ENCODE data around the gene PPL.

The PPL gene

DNA sequence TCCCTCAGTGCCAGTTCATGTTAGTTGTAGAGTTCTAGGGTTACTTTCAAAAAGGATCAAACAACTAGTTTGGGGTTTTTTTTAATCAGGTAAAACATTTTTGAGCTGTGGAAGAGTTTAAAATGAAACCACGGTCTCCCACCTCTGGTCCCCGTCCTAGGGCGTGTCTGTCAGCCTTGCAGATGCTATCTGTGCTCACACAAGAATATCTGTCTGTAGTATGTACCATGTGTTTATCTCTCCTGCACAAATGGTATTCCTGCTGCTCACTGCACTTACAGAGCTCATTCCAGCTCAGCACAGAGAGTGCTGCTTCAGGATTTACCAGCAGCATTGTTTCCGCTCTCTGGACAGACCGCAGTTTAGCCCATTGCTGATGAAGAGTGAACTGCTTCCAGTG is 50.8 kb downstream of the PPL start:
- no peak for DNase-seq (ENCODE audit: low read depth in 2 of 2)

GRCh38 chr16:4884972-4885874 is 51.7 kb downstream of the PPL start:
- DNase-seq (ENCODE audit: low read depth in 2 of 2): no peak

DNA sequence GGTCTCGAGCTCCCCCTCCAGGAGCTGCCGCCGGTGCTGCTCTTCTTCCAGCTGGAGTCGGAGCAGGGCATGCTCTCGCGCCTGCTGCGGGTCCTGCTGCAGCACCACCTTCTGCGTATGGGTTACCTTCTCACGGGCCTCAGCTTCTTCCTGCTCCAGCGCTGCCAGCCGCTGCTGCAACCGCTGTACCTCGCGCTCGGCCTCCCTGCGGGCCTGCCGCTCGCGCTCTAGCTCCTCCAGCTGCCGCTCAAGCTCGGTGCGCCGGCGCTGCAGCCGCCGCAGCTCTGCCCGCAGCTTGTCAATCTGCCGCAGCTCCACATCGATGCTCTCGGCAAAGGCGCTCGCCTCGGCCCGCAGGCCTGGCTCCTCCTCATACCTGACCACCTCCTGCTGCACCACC is 52.7 kb downstream of the PPL start:
- no peak for DNase-seq (ENCODE audit: low read depth in 2 of 2)

DNA sequence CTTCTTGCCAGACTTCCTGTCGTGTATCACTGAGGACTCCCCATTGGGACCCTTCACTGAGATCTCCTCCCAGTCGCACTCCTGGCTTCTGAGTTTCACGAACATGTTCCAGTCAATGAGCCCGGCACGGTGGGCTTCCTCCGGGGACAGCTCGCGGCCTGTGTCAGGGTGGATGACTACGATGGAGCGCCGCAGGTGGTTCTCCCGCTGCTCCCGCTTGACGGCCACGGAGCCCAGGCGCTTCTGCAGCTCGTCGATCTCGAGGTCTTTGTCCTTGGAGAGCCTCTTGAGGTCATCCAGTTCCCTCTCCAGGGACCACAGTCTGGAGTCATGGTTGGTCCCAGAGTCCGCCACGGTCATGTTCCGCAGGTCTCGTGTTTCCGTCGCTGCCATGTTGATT is 53.4 kb downstream of the PPL start:
- no peak for DNase-seq (ENCODE audit: low read depth in 2 of 2)

- DNase-seq (ENCODE audit: low read depth in 2 of 2): no peak
These were observed 54.2 kb downstream of the PPL start for GRCh38 chr16:4882633-4883285.

GRCh38 chr16:4882000-4882632 is 54.8 kb downstream of the PPL start:
- no peak for DNase-seq (ENCODE audit: low read depth in 2 of 2)

DNA sequence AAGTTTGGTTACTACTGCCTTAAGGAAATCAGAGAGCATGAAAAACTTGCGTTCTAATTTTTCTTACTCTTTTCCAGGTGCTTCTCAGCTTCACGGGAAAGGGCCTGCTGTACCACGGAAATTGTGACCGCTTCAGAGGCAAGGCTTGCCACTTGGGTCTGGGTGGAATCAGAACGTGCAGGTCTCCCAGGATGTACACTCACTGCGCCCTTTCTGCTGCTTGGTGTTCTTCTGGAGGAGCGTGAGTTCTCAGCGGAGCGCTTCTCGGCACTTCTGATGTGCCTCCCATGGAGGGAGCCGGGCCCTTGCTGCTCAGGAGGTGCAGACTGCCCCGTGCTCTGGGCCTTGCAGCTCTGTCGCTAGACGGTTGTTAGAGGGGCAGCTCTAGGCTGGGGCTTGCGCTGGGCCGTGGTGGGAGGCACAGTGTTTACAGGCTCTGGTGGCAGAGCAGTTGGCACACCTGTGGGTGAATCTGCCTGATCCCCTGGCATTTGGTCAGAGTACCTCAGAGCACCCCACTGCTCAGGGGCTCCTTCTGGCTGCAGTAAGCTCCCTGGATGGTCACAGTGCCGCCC is 56.9 kb downstream of the PPL start:
- no peak for DNase-seq (ENCODE audit: low read depth in 2 of 2)

GRCh38 chr16:4879049-4879448 is 57.9 kb downstream of the PPL start:
- DNase-seq (ENCODE audit: low read depth in 2 of 2): no peak

- no peak for DNase-seq (ENCODE audit: low read depth in 2 of 2)
These were observed 59.6 kb downstream of the PPL start for GRCh38 chr16:4877380-4877685.

- no peak for DNase-seq (ENCODE audit: low read depth in 2 of 2)
These were observed 60.1 kb downstream of the PPL start for GRCh38 chr16:4876646-4877379.

- DNase-seq (ENCODE audit: low read depth in 2 of 2): no peak
These were observed 62.3 kb downstream of the PPL start for GRCh38 chr16:4874666-4875065.

DNA sequence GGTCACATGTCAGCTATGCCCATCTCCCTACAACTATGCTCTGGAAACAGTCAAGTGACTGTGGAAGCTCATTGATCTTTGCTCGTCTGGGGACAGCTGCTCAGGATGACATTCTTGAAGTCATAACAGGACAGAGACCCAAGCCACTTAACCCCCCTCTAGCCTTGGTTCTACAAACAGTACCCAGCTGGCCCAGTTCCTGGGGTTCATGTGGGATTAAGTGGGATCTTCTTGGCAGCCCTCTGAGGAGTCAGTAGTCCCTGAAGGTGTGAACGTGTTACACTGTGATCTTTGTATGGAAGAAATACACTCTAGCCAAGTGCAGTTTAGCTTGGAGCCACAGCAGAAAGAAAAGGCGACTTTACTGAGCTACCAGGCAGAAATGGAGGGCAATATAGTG is 63.9 kb downstream of the PPL start:
- no peak for DNase-seq (ENCODE audit: low read depth in 2 of 2)

DNA sequence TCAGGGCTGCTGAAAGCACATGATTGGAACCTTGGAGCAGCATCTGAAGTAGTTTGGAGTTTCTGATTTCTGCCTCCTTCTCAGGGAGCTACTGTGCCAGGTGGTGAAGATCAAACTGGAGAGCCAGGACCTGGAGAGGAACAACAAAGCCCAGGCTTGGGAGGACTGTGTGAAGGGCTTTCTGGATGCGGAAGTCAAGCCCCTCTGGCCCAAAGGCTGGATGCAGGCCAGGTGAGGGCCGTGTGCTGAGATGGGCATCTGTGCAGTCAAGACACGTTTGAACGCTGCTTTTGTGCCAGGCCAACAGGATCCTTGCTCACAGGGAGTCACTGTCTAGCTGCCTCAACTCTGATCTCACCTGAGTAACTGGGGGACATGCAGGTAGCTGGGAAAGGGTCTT is 65.9 kb downstream of the PPL start:
- DNase-seq (ENCODE audit: low read depth in 2 of 2): no peak

DNA sequence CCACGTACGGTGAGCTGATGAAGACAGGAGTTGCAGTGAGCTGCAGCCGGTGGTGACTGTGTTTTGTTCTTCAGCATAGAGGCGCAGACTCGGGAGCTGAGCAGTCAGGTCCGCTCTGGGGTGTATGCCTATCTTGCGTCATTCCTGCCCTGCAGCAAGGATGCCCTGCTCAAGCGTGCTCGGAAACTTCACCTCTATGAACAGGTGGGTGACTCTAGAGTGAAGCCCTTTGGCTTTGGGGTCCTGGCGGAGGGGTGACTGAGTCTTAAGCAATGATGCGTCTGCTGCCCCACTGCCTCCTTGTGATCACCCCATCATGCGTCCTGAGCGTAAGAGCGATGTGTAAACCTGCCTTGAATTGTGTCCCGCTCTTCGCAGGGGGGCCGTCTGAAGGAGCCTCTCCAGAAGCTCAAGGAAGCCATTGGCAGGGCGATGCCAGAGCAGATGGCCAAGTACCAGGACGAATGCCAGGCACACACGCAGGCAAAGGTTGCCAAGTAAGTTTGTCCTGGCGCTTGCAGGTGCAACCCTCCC is 66.7 kb downstream of the PPL start:
- DNase-seq (ENCODE audit: low read depth in 2 of 2): no peak

DNA sequence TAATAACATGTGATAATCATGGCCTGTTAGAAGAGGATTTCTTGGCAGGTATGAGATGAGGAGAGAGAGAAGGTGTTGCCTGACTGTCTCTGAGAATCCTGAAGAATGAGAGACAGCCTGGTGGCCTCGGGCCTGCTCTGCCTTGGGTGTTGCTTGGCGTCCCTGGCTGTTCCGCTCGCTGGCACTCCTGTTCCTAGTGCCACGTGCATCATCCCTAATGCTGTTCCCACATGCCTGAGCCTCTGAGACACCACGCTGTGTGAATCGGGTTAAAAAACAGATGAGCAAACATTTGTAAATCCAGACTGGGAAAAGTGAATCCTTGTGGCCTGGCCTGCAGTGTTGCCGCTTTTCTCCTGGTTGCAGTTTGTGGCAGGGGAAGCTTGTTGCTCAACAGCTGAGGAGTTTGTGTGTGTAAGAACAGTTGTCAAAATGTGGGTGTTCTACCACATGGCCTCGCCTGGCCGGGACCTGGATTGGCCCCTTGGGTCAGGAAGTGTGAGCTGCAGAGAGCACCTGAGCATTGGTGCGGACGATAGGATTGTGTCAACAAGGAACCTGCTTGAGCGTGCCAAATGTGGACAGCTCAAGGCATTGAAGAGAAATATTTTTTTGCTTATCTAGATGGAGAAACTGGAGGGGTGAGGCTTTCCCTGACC is 67.7 kb downstream of the PPL start:
- no peak for DNase-seq (ENCODE audit: low read depth in 2 of 2)

DNA sequence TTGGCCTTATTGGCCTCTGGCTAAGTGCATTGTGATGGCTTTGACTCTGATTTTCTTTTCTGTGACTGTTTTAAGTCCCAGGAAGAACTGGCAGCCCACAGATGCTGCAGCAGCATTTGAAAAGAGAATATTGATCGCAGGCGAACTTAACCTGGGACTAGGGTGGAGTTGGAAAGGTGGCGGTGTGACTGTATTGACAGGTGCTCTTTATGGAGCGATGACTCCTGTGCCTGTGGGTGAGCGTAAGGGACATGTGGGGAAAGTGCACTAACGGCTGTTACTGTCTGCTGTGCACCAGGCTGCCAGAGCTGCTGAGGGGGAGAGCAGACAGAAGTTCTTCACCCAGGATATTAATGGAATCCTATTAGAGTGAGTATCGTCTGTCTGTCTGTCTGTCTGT is 68.4 kb downstream of the PPL start:
- no peak for DNase-seq (ENCODE audit: low read depth in 2 of 2)

- no peak for DNase-seq (ENCODE audit: low read depth in 2 of 2)
These were observed 68.9 kb downstream of the PPL start for GRCh38 chr16:4868026-4868425.

- DNase-seq (ENCODE audit: low read depth in 2 of 2): no peak
These were observed 70.4 kb downstream of the PPL start for GRCh38 chr16:4866586-4866985.

- DNase-seq (ENCODE audit: low read depth in 2 of 2): no peak
These were observed 71.6 kb downstream of the PPL start for GRCh38 chr16:4865231-4865860.

DNA sequence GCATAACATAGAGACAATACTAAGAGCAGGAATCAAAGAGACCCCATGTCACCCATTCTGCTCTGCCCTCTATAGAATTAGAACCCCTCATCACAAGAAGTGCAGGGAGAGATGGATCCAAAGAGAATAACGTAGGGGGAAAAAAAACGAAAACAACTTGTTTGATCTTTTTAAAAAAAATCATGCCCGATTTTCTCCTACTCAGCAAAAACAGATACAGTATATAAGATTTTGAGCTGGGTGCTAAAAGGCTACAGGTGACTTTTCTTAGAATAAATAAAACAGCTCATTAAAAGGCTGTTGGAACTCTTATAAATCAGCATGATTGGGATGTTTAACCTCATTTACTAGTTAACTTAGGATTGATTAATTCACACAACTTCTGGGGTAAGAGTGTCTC is 72.2 kb downstream of the PPL start:
- DNase-seq (ENCODE audit: low read depth in 2 of 2): no peak

DNA sequence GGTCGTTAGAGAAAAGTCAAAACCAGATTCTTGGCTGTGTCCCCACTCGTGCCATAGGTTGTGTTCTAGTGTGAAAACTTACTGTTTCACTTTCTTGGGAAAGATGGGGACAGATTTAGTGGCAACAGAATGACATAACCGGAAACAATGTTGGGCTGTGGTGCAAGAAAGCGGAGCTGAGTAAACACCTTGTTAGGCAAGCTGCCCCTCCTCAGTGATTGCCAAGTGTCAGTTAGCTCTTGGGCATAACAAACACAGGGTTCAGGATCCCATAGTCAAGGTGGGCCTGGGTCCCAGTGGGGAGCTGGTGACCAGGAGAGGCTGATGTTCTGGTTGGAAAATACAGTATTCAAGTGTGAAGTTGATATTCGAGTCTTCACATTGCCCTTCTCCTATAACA is 74.3 kb downstream of the PPL start:
- no peak for DNase-seq (ENCODE audit: low read depth in 2 of 2)
